SW 1271 (cell line): ENCODE measurements around the gene UQCRHL.

Experiments
- DNase-seq, 2 experiments: peaks; one replicate each; lab custom pipeline; 2025; lab: John Stamatoyannopoulos, UW

Gene UQCRHL

DNA sequence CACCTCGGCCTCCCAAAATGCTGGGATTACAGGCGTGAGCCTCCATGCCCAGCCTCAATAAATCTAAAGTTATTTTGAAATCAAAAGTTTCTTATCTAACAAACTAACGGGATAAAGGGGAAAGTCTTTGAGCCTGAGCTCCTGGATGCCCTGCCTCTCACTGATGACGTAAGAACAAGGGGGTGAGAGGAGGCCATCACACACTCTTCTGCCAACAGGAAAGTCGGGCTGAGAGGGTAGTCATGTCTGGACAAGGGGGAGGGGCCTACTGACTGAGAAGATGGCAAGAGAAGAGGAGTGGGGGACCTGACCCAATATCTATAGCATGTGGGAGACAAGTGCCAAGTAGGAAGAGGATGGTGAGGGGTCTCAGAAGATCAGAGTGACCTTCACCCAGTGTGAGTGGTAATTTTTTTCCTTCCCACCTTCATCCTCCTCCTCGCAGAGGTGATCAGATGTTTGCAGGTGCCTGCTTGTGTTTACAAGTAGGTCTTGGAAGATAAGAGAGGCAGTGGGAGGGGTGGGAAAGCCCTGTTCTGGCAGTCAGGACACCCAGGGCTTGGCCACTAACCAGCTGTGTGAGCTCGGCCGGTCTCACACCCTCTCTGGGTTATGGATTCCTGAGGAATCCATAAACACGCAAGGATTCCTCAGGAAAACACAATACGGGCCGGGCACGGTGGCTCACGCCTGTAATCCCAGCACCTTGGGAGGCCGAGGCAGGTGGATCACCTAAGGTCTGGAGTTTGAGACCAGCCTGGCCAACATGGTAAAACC lies 9.6 kb downstream of the UQCRHL start:
- DNase-seq, result no peak

DNA sequence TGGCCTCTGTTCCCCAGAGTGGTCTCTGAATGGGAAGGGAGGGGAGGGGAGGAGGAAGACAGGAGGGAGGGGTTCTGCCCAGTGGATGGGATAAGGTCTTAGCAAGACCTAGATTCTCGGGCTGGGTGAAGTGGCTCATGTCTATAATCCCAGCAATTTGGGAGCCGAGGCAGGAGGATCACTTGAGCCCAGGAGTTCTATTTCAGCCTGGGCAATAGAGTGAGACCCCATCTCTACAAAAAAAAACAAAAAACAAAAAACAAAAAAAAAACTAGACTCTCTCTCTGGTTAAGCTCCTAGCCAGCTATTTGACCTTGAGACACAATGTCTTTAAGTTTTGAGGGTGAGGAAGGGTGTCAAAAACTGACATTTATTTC lies 11.4 kb downstream of the UQCRHL start:
- DNase-seq, result no peak

DNA sequence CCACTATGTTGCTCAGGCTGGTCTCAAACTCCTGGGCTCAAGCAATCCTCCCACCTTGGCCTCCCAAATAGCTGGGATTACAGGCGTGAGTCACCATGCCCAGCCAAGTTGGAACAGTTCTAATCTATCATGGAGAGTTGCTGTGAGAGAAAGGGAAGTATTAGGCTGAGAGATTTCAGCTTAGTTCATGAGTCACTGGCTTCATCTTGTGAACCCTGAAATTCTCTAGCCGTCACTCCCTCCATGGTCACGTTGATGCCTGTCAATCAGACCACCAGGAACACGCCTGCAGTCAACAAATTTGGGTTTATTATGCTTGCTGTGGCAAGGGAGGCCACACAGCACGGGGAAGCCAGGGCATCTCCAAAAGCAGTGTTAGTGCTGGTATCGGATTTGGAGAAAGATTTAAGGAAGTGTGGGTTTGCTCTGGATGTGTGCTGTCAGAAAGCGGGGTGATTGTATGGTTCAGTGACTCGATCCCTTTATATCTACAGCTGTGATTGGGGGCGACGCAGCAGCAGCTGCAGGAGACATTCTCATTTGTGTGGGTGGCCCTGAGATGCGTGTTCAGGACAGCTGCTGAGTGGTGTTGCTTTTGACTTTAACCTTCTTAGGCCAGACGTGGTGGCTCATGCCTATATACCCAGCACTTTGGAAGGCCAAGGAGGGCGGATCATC lies 18.7 kb downstream of the UQCRHL start:
- DNase-seq, result peak in 1 of 2 experiments; percentile 22

DNA sequence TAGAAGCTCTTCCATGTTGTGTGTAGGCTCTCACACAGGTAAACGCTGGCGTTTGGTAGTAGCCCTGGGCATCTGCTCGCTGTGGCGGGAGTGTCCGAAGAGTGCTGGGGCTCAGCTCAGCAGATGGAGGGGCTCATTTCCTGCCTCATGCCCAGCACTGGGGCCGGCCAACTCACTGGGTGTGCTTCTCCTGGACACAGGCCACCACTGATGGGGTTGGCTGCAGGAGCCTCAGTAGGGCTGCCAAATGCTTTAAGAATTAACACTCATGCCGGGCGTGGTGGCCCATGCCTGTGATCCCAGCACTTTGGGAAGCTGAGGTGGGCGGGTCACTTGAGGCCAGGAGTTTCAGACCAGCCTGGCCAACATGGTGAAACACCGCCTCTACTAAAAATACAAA lies 20.9 kb downstream of the UQCRHL start:
- DNase-seq, result no peak

DNA sequence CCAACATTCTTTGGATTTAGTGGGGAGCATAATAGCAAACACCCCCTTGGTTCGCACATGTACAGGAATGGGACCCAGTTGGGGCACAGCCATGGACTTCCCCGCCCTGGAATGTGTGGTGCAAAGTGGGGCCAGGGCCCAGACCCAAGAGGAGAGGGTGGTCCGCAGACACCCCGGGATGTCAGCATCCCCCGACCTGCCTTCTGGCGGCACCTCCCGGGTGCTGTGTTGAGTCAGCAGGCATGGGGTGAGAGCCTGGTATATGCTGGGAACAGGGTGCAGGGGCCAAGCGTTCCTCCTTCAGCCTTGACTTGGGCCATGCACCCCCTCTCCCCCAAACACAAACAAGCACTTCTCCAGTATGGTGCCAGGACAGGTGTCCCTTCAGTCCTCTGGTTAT lies 21.8 kb downstream of the UQCRHL start:
- no peak for DNase-seq

DNA sequence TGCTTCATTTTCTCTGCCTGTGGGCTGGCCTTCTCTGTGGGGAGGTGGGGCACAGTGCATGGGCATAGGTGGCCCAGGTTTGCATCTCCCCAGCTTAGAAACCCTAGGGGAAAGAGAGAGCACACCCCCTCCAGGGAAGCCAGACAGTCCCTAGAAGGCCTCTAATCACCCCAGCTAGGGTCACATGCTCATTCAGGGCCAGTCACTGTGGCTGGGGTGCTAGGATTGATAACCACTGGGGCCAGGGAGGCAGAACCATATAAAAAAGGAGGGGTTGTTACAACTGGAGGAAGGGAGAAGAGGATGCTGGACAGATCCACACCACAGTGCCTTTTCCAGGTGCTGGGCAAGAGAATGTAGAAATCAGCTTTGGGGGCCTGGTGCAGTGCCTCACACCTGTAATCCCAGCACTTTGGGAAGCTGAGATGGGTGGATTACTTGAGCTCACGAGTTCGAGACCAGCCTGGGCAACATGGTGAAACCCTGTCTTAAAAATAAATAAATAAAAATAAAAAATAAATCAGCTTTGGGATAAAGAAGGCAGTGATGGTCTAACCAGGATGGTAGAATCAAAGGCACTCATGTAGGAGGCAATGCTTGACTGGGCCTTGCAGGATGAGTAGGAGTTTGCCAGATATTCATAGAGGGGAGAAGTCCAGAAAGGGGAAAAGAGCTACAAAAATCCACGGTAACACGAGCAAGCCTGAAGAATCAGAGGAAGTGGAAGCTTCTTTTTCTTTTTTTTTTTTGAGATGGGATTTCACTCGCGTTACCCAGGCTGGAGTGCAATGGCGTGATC lies 29.3 kb downstream of the UQCRHL start:
- DNase-seq, result no peak

DNA sequence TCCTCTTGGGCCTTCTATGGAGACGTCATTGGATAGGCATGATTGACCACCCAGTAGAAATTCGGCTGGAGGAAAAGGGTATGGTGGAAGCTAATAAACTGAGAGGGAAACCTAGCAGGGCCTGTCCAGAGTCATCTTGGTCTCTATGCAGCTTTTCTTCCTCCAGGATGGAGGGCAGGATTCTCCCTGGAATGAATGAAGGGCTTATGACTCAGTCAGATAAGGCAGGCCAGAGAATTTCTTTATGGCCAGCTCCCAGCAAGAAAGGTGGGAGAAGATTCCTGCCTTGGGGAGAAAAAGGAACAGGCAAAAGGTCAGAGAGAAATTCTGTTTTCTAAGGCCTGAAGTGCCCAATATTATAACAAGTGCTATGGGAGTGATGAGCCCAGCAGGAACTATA lies 31.7 kb downstream of the UQCRHL start:
- no peak for DNase-seq

DNA sequence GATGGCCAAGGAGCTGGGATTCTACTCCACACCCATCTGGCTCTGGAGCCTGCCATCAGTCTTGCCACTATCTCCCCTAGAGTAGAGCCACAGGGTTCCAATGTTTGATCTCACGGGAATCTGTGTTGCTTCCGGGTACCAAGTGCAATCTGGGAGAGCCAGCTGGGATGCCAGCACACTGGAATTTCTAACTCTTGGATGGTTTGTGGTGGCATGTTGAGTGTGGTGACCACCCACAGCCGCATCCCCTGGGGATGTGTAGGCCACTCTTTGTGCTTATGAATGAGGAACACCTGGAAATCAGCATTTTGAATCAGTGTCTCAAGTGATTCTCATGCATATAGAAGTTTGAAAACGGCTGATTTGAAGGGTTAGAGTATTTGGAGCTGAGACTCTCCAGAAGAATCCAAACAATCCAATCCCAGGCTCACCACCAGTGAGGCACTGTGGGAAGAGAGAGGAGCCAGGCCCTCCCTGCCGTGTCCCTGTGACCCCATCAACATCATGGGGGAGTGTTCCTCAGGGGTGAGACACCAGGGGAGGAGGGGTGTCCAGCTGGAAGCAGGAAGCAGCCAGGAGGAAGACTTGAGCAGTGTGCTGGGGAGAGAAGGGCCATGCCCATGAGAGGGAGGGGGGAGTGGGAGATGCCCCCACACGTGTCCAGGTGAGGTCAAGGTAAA lies 35.5 kb downstream of the UQCRHL start:
- no peak for DNase-seq

DNA sequence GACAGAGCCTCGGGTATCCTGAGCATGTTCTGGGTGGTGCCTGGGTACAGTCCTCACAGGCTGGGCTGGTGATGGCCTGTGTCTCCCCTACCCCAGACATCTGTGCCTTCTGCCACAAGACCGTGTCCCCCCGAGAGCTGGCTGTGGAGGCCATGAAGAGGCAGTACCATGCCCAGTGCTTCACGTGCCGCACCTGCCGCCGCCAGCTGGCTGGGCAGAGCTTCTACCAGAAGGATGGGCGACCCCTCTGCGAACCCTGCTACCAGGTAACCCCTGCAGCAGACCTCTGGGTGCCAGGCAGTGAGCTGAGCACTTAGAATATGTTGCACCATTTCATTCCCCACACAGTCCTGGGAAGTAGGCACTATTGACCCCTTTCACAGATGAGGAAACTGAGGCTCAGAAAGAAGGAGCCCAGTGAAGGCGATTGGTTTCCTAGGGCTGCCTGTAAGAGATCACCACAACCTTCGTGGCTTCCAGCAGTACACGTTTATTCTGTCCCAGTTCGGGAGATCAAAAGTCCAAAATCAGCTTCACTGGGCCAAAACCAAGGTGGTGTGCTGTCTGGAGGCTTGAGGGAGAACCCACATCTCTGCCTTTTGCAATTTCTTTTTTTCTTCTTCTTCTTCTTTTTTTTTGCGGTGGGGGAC lies 37.0 kb downstream of the UQCRHL start:
- DNase-seq, result no peak

DNA sequence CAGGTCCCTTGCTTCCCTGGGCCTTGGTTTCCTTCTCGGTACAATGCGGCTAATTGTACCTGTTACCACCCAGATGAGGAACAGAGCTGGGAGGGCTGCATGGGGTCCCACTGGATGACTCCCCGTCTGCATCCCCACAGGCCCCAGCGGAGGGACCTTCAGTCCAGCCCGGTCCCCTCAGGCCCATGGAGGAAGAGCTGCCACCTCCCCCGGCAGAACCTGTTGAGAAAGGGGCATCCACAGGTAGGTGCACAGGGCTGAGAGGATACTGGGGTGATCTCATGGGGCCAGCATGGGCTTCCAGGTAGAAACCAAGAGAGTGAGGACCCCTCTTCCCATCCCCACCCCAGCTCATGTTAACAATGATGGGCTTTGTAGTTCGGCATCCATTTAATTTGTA lies 39.1 kb downstream of the UQCRHL start:
- DNase-seq, result no peak

DNA sequence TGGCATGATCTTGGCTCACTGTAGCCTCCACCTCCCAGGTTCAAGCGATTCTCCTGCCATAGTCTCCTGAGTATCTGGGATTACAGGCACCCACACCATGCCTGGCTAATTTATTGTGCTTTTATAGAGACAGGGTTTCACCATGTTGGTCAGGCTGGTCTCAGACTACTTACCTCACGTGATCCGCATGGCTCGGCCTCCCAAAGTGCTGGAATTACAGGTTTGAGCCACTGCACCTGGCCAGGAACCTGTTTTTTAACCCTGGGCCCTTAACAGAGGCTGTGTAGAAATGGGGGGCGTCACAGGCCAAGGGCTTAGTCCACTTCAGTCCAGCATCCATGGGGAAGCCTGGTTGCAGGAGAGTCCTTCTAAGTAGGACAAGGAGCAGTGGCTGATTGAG lies 39.5 kb downstream of the UQCRHL start:
- no peak for DNase-seq

DNA sequence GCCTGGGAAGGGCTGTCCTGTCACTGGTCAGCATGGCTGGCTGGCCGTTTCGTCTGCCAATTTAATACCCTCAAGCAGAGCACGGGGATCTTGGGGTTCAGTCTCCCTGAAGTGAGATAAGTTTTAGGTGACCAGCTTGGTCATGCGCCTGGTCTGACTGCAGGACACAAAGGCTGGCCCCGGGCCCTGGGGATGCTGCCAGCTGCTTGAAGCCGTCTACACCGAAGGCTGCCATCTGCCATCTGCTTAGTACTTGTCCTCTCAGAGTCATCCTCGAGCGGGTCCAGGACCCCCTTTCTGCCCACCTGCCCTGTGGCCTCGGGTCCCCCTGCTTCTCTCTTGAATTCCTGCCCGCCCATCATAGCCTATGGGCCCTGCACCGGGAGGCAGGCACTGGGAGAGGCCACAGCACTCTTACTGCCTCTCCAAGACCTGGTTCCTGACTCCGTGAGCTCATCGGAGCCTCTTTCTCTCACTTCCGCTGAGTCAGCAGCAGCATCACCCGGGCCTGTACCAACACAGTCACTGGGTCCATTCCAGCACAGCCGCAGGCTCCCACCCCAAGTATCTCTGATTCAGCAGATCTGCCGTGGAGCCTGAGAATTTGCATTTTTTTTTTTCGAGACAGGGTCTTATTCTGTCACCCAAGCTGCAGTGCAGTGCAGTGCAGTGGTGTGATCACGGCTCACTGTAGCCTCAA lies 41.8 kb downstream of the UQCRHL start:
- peak in 1 of 2 experiments; percentile 36 for DNase-seq

DNA sequence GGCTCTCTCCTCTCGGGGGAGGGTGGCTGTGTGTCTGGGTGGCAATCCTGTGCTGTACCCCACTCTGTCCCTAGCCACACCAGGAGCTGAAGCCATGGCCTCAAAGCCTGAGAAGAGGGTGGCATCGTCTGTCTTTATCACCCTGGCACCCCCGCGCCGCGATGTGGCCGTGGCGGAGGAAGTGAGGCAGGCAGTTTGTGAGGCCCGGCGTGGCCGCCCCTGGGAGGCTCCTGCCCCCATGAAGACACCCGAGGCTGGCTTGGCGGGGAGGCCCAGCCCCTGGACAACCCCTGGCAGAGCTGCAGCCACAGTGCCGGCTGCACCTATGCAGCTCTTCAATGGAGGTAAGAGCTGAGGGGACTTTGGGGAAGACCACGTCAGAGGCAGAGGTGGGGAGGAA lies 42.6 kb downstream of the UQCRHL start:
- DNase-seq, result no peak

DNA sequence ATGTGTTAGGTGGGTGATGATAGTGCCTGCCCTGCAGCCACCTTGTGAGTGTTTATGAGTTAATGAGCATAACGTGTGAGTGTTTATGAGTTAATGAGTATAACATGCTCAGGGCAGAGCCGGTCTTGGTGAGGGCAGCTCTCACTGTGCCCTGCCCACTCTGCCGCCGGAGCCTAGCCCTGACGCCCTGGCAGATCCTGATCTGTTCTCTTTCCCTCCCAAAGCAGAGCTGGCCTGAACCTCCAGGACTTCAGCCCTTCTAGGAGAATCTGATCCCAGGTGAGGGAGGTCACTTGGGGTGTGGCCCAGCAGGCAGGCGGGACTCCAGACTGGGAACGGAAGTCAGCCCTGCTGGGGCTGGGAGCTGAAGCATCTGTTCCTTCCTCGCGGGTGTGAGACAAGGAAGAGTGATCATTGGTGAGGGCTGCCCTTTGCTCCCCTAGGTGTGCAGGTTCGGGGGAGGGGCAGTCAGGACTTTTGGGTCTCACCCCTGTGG lies 43.1 kb downstream of the UQCRHL start:
- no peak for DNase-seq

DNA sequence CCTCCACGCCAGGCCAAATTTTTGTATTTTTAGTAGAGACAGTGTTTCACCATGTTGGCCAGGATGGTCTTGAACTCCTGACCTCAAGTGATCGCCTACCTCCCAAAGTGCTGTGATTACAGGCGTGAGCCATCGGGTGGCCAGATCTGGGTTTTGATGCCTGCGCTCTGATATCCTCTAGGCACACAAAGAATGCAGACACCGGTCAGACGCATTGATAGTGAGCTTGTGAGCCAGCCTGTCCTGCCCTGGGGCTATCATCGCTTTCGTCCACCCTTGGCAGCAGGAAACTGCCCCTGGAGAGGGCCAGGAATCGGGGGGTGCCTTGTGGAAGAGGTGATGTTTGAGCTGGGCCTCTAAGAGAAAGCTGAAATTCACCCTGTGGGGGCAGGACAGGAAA lies 44.9 kb downstream of the UQCRHL start:
- DNase-seq, result no peak

DNA sequence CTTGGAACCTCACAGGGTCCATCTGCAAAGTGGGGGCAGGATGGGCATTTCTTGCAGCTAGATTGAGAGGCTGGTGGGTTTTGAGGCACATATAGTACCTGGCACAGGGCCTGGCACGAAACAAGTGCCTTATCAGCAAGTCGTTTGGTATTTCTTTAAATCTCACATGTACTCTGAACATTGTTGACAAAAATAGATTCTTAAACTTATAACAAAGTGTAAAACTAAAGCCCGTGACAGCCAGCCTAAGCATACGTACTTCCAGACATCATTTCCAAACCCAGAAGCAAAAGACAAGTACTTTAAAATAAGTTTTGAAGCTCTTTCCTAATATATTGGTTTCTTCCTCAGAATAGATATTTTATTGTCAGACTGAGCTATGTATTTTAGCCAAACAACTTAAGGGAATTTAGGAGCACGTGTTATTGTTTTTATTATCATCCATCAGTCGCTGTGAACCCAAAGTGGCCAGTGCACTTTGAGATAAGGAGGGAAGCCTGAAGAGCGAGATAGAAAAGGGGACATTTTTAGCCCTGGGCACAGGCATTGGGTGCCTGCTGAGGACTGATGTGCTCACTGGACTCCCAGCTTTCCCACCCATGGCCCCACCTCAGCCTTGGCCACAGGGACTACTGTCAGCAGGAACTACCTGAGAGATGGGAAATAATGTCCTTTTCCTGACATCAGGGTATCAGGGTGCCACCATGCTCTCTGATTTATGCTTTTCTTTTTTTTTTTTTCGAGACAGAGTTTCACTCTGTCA lies 45.9 kb downstream of the UQCRHL start:
- no peak for DNase-seq

DNA sequence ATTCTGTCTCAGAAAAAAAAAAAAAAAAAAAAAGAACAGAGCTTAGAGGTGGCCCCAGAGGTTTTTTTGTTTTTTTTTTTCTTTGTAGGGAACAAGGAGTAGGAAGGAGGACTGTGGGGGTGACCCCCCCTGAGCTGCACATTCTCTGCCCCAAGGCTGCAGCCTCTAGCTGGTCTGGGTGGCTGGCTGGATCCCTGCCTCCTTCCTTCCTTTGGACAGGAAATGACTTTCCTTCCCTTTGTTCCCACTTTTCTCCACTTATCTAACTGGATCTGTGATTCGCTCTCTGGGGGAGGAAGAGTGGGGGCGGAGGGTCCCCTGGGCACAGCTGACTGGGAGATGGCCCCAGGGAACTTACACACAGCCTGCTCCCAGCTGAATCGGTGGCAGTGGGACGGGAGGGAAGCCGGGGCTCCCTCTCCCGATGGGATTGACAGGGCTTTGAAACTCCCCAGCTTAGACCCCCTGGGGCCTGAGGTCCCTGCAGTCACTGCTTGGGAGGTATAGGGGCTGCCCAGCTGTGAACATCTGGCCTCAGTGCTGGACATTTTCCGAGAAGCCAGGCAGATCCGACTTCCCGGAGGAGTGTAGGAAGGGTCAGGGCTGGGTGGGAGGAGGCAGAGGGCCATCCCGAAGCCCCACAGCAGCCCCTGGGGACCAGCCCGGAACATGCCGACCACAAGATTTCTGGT lies 46.8 kb downstream of the UQCRHL start:
- DNase-seq, result no peak

DNA sequence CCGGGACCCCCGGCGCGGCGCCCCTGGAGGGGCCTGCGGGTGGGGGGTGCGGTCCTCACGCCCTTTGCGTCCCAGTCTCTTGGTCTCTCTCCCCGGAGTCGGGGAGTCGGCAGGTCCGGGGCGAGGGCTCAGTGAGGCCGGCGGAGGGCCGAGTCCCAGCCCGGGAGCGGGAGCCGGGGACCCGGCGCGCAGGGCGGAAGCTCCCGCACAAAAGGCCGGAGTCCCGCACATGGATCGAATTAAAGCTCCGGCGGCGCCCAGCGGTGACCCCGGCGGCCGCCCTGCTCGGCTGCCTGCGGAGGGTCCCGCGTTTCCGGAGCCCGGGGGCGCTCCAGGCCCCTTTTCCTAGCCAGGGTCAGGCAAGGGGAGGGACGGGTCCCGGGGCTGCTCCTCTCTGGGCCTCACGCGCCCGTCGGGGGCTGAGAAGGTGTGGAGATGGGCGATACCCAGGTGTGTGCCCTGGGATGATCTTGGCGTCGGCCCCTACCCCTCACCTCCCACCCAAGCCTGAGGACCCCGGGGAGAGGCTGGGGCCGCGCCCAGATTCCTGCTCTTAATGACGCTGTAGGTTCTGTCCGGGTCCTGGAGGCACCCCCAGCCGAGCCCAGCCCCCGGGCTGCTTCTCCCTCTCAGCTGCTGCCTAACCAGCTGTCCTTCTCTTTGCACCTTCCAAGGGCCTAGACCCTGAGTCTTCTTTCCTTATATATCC lies 48.3 kb downstream of the UQCRHL start:
- no peak for DNase-seq

DNA sequence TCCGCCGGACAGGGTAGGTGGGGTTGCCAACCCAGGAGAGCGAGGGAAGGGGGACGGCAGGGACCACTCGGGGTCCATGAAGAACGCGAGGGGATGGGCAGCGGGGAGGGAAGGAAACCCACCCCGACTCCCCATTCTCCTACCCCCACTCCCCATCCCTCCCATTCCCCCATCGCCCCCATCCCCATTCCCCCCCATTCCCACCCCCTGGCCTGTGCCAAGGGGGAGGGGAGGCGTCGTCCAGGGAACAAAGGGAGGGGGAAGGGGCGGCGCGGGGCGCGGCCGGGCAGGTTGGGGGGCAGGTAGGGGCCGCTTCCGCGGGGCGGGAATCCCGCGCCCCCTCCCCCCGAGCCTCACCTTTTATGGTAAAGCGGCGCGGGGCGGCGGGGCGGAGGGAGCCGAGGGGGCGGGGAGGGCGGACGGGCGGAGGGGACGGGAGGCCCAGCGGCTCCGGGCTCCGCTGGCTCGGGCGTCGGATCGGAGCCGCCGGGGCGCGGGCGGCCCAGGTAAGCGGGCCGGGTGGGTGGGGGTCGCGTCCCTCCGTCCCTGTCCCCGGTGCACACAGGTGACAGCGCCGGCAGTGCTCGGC lies 49.0 kb downstream of the UQCRHL start, which contains the start of gene FBLIM1:
FBLIM1 (plus strand) TSS at position 453 of the 589 bp plus-strand sequence. CDS start 6,189 bp downstream, outside the sequence.
- no peak for DNase-seq
